Thoracic aorta (tissue), 2 donors: Measurements from ENCODE around the gene PEX11B. TPM values are rescaled to one million over a fixed set of nuclear protein-coding genes. Genes with fewer than 3 reads are reported as not detected.

Experiments
- ATAC-seq: fragments of 150-250 bp; one replicate; pipeline ENCODE4 v1.8.0; 2017; ENCODE audit warnings: low read depth; ENCODE audit not compliant: insufficient number of reproducible peaks, low FRiP score
- DNase-seq: peaks from one replicate; pipeline ENCODE4 v3.0.0-alpha.2; 2020; ENCODE audit warnings: low spot score
- H3K27ac ChIP-seq, 2 donors: fragments of 200-600 bp; sonication (generic); 1 replicate in 1 of 2; 2 replicates in 1 of 2; pipeline ENCODE4 v1.5.1; 2016; ENCODE audit warnings: mild to moderate bottlenecking in 2 of 2, moderate library complexity in 2 of 2
- H3K27me3 ChIP-seq: fragments of 200-600 bp; sonication (generic); replicated peaks from 2 replicates; pipeline ENCODE4 v1.6.0; 2016; ENCODE audit warnings: mild to moderate bottlenecking; ENCODE audit not compliant: insufficient read depth
- H3K36me3 ChIP-seq: fragments of 200-600 bp; sonication (generic); one replicate; pipeline ENCODE4 v1.5.1; 2016
- H3K4me1 ChIP-seq, 2 donors: fragments of 200-600 bp; sonication (generic); 1 replicate in 1 of 2; 2 replicates in 1 of 2; pipeline versions ENCODE4 v1.5.1 to v1.6.0; 2016; ENCODE audit warnings: low read depth in 2 of 2, mild to moderate bottlenecking in 1 of 2; ENCODE audit not compliant: control insufficient read depth in 1 of 2
- H3K4me3 ChIP-seq: fragments of 200-600 bp; sonication (generic); 2 replicates; pipeline ENCODE4 v1.5.1; 2016; ENCODE audit warnings: mild to moderate bottlenecking
- H3K9me3 ChIP-seq: fragments of 200-600 bp; sonication (generic); 2 replicates; pipeline ENCODE4 v1.5.1; 2016
- total RNA-seq, 2 donors: library from RNA; depleted of rRNA; stranded (reverse); fragments of >200 nt; gene quantifications; one replicate each; pipeline versions ENCODE4 v1.1.0 to v1.2.3, GENCODE V29; 2016
- TF ChIP-seq, protein P1 (sequence below): fragments of 200-600 bp; sonication (generic); IDR thresholded peaks from one replicate; pipeline ENCODE4 v1.5.1; 2019; ENCODE audit warnings: antibody characterized with exemption

The PEX11B gene
- total RNA-seq, 2 donors from 2014 or later, result 21.7 to 25.3 TPM

DNA sequence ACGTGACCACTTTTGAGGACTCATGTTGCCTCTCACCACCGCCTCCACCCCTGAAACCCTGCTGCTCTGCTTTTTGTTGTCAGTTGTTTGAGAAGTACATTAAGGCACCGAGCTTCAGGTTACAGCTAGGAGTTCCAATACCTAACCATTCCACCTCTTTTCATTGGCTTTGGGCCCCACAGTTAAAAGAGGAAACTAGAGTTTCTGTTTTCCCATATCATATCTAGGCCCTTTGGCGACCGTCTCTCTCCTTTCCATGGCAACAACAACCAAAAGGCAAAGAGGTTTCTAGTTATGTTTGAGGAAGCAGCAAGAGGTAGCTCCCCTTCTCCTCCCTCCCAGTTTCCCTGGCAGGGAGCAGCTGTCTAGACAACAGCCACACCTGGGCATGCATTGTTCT lies 38.7 kb downstream of the PEX11B start:
- Histone ChIP-seq H3K27ac (no peak overlapping the region), H3K4me3 (no peak overlapping the region), H3K36me3 (no peaks in the 10 kb centered on the region), H3K4me1 (peaks cover 0 to 2% of the 10 kb centered on the region in 2 donors), H3K9me3 (no peaks in the 10 kb centered on the region), H3K27me3 (no peaks in the 10 kb centered on the region)
- ATAC-seq (no peak), DNase-seq (no peak)
- TF ChIP-seq, protein P1, sequence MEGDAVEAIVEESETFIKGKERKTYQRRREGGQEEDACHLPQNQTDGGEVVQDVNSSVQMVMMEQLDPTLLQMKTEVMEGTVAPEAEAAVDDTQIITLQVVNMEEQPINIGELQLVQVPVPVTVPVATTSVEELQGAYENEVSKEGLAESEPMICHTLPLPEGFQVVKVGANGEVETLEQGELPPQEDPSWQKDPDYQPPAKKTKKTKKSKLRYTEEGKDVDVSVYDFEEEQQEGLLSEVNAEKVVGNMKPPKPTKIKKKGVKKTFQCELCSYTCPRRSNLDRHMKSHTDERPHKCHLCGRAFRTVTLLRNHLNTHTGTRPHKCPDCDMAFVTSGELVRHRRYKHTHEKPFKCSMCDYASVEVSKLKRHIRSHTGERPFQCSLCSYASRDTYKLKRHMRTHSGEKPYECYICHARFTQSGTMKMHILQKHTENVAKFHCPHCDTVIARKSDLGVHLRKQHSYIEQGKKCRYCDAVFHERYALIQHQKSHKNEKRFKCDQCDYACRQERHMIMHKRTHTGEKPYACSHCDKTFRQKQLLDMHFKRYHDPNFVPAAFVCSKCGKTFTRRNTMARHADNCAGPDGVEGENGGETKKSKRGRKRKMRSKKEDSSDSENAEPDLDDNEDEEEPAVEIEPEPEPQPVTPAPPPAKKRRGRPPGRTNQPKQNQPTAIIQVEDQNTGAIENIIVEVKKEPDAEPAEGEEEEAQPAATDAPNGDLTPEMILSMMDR, result no peak

DNA sequence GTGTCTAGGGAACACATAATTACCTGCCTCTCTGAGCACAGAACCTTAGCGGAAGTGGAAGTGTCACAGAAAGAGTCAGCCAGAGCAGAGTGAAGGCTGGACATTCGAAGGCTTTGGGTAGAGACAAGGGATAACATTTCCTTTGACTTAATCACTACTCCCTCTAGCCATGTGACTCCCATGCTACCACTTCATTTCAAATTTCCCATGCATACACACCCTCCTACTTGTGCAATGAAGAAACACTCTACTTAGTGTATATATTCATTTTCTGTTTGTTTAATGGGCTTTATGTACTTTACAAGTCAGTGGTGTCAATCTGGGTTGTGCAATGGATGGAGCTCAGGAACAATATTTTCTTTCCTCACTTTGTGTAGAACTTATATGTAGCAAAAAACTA lies 39.8 kb downstream of the PEX11B start:
- Histone ChIP-seq H3K4me1 (no peaks in the 10 kb centered on the region), H3K9me3 (no peaks in the 10 kb centered on the region), H3K4me3 (no peak overlapping the region), H3K27me3 (no peaks in the 10 kb centered on the region), H3K27ac (no peak overlapping the region), H3K36me3 (no peaks in the 10 kb centered on the region)
- no peak for ATAC-seq
- no peak for DNase-seq
- TF ChIP-seq, protein P1, result no peak

GRCh38 chr1:145877923-145878486 lies 40.5 kb downstream of the PEX11B start:
- H3K4me3 ChIP-seq, result no peak overlapping the region
- no peak overlapping the region for H3K27ac ChIP-seq
- no peak for ATAC-seq
- TF ChIP-seq, protein P1, result no peak
- H3K27me3 ChIP-seq, result no peaks in the 10 kb centered on the region
- no peaks in the 10 kb centered on the region for H3K9me3 ChIP-seq
- no peak for DNase-seq
- no peaks in the 10 kb centered on the region for H3K36me3 ChIP-seq
- H3K4me1 ChIP-seq, result peaks cover under 1 to 5% of the 10 kb centered on the region in 2 donors

DNA sequence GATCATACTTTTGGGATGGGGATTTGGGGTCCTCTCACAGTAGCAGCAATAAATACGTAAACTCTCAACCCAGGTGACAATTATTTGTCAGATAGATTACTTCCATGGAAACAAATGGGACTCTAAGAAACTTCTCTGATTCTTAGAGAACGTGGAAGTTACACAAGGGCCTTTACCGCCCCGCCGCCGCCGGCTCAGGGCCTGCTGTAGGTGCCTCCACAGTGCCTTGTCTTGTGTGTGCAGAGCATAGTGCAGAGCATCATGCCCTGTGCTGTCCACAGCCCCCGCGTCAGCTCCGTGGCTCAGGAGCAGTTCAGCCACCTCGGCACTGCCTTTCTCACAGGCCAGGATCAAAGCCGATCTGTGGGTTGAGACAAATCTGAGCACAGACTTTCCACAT lies 43.9 kb downstream of the PEX11B start:
- Histone ChIP-seq H3K4me3 (no peak overlapping the region), H3K36me3 (no peaks in the 10 kb centered on the region), H3K27ac (no peak overlapping the region), H3K4me1 (peaks cover 7 to 27% of the 10 kb centered on the region in 2 donors), H3K27me3 (no peaks in the 10 kb centered on the region), H3K9me3 (no peaks in the 10 kb centered on the region)
- no peak for DNase-seq
- ATAC-seq, result no peak
- TF ChIP-seq, protein P1, result no peak

DNA sequence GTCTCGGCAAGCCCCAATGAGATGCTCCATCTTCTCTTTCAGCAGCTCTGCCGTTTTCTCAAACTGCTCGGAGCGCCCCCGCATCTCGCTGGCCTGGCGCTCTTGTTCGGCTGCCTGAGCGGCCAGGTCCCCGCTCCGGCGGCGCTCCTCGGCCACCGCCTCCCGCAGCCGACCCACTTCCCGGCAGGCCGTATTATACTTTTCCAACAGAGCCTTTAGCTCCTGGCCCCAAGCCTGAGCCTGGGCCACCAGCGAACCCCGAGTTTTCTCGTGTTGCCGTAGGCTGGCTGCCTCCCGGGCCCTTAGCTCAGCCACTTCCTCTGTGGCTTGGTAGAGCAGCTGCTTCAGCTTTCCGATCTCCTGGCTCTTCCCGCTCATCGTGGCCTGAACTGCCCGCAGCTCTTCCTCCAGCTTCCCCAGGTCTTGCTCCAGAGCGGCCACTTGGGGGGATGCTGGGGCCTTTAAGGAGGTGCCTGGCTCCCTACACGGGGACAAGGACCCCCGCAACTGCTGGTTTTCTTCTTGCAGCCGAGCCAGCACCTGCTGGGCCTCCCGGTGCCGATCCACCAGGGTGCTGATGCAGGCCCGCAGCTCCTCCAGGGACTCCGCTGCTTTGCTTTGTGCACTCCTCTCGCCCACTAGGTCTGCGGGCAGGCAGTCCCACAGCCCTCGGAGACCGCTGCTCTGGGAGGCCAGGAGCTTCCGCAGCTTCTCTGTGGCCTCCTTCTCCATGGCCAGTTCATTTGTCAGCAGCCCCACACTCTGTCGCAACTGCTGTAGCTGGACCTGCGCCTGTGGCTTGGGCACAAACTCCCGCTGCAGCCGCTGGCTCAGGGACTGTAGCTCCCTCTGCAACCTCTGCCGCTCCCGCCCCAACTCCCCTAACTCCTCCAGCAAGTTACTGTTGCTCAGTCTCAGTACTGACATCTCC lies 46.3 kb downstream of the PEX11B start:
- Histone ChIP-seq H3K27ac (peak overlapping the region; percentile 76 to 89), H3K9me3 (no peaks in the 10 kb centered on the region), H3K36me3 (peaks cover 8% of the 10 kb centered on the region), H3K4me1 (peaks cover 7 to 35% of the 10 kb centered on the region in 2 donors), H3K27me3 (no peaks in the 10 kb centered on the region), H3K4me3 (peak overlapping the region; percentile 71)
- ATAC-seq (peak; percentile 39), DNase-seq (no peak)
- TF ChIP-seq, protein P1, result no peak
